Esophagus squamous epithelium (tissue), 4 donors: ENCODE results near the gene ZNF512B.

ENCODE experiments used
- CTCF ChIP-seq, 6 experiments: fragments of 450-650 bp in 4 of 6; fragments of 200-600 bp in 2 of 6; sonication (generic) in 2 of 6; IDR thresholded peaks; one replicate each; pipeline ENCODE4 v1.5.1; 2016 to 2019; ENCODE audit warnings: antibody characterized with exemption in 6 of 6, mild to moderate bottlenecking in 4 of 6, moderate library complexity in 4 of 6
- POLR2A ChIP-seq, 4 donors: fragments of 450-650 bp; IDR thresholded peaks; one replicate each; pipeline ENCODE4 v1.6.1; 2017; ENCODE audit warnings: antibody characterized with exemption in 4 of 4, mild to moderate bottlenecking in 4 of 4, moderate library complexity in 3 of 4

- TF ChIP-seq CTCF (IDR thresholded peaks at IDR 0.05), result no peak
- TF ChIP-seq POLR2A (IDR thresholded peaks at IDR 0.05), result no peak
Measured at GRCh38 chr20:63979229-63979556, 9.5 kb upstream of the ZNF512B start.
